GM21367 (cell line): ENCODE data around the gene SLC16A4.
"Not testable (repeated sequence)": the region's sequence is repeated elsewhere in the genome, so short reads cannot be mapped to it uniquely, and the experiment has no call there.

Experiments
- ATAC-seq: cut with Tn5 transposase; IDR thresholded peaks from one replicate; pipeline ENCODE4 v1.9.1; 2021; ENCODE audit not compliant: unreplicated experiment

SLC16A4 gene

DNA sequence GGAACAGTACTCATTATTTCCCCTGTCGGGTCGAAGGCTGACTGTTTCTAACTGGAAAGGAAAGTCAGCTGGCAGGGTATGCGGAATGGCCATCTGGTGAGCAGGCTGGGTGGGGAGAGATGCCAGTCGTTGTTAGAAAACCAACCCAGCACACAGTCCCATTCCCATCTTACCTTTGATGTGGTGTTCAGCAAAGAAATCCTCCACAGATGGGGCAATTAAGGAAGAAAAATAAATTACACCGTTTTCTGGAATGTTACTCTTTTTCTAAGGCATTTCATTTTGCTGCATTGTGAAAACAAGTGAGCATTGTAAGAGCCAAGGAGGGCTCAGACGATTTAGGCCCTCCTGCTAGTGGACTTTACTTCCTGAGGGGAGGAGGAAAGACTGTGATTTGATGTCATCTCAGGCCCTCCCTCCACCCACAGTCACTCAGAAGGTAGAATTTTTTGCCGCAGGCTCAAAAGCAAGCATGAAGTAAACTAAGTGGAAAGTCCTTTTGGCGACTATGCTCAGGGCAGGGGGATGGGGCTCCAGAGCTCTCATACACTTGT, at the start of gene SLC16A4:
TSS of gene SLC16A4 (minus strand) at position 335 of the 554 bp plus-strand sequence. CDS start 1,703 bp downstream, outside the sequence.
- ATAC-seq, result no peak

GRCh38 chr1:110439873-110440272, 49.0 kb upstream of the SLC16A4 start:
- ATAC-seq, result not testable (repeated sequence)

- ATAC-seq, result no peak
Measured at GRCh38 chr1:110438893-110439292, 48.1 kb upstream of the SLC16A4 start.

GRCh38 chr1:110437645-110438299, 46.9 kb upstream of the SLC16A4 start:
- ATAC-seq, result not testable (repeated sequence)

DNA sequence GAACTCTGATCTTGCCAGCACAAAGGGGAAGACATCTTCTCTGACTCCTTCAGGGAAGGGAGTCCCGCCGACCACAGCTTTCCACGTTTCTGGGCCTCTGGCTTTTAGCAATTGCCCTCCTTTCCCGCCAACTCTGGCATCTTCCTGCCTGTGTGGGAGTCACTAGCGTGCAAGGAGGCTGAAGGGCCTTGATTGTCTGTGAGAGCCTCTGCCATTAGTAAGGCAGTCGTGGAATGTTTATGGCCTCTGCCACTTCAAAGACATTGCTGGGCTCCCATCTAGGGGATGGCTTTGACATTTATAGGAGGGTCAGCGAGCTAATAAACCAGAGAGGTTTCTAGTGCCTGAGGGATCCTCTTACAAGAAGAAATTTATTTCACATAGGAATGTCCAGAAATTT, 45.8 kb upstream of the SLC16A4 start:
- no peak for ATAC-seq

DNA sequence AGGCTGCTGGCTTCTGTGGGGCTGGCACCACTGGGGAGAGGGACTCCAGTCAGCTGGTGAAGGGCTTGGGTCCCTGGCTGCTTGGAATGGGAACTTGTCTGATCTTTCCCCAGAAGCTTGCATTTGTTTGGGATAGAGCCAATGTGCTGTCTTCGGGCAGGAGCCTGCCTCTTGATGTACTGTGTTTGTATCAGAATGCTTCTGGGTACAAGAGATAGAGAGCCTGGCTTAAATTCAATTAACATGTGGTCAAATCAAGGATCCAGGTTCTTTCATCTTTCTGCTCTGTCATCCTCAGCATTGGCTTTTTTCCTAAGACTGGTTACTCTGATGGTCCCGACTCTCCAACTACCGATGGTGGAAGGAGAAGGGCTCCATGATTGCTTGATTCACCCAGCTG, 44.1 kb upstream of the SLC16A4 start:
- no peak for ATAC-seq

- ATAC-seq, result no peak
Measured at GRCh38 chr1:110433803-110434202, 43.0 kb upstream of the SLC16A4 start.

- ATAC-seq, result no peak
Measured at GRCh38 chr1:110433213-110433612, 42.4 kb upstream of the SLC16A4 start.

DNA sequence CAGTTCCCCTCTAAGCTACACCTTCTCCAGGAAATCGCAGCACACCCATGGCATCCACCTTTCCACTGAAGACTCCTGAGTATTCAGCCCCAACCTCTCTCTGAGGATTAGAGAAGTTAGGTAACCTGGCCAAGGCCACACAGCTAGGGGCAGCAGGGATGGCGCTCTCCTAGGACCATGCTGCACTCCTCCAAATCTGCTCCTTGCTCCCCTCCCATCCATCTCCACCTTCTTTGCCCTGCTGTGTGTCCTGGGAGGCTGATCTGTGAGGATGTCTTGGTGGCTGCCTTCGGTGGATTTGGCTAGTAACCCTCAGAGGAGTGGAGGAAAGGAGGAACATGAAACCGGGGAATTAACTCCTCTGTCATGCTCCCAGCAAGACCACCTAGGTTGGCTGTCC, 40.1 kb upstream of the SLC16A4 start:
- no peak for ATAC-seq

DNA sequence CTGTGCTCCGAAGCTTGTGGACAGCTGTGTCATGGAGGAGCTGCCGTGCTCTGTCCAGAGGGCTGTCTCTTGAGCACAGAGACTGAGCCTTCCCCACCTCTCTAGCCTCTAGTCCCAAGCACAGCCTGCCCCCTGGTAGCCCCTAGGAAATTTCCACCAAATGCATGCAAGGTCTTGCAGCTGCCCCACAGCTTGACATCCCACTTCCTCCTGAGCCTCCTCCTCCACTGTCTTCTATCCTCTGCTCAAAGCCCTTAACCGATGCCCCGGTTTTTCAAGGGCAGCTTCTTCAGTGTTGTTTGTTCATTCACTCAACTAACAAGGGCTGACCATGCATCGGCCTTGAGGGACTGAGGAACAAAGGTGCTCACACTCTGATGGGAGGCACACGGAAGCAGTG, 39.5 kb upstream of the SLC16A4 start:
- ATAC-seq, result no peak

DNA sequence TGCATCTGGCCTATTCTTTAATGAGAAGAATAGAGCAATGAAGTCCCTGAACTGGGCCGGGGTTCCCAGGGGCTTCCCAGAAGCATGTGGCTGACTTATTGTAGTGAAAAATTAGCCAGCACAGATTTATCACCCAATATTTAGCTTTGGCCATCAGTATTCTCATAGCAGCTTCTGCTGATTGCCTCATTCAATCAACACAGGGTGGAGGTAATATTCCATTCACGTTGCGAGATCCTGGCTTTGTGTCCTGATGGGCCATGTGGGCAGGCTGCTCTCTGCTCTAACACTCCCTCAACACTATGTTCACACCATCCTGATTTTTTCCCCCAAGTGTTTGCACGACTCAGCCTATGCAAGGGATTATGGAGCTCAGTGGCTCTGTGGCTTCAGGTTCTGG, 38.1 kb upstream of the SLC16A4 start:
- ATAC-seq, result no peak

DNA sequence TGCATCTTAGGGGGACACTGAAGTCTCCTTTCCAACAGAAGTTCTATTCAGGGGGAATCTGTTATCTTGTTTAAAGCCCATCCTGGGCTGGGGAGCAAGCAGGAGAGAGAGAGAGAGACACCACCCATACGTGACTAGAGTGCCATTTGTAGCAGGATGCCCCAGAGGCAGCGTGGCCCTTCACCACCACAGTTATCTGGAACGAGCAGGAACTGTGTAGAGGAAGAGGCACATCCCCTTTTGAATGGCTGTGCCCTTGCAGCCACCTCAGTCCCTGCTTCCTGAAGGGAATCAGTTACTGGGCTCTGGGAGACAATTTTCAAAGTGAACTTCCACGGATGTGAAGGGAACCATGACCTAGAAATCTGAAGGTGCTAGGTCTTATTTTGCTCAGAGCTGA, 36.0 kb upstream of the SLC16A4 start:
- ATAC-seq, result no peak

DNA sequence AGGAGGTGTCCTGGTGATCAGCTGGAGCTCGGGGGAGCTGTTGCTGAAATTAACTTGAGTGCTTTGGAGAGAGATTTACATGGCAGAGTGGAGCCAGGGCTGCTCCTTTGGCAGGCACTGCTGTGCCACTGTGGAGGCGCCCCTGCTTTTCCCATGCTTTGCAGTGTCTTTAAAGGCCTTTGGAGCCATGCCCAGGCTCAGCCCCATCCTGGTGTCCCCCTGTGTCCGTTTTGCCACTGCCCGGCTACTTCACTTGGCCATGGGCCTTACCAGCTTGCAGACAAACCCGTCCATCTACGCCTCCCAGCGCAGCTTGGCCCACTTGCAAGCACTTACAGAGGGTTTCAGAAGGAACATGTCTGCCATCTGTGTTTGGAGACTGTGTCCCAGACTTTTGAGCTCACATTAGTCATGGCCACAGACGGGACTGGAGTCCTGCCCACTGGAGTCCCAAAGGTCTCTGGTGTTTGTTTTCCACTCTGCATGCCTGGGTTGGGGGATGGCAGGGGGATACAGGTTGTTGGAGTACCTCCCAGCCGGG, 34.9 kb upstream of the SLC16A4 start:
- no peak for ATAC-seq

GRCh38 chr1:110424699-110425611, 34.1 kb upstream of the SLC16A4 start:
- ATAC-seq, result no peak

- ATAC-seq, result no peak
Measured at GRCh38 chr1:110420874-110421793, 30.3 kb upstream of the SLC16A4 start.

GRCh38 chr1:110420023-110420662, 29.3 kb upstream of the SLC16A4 start:
- ATAC-seq, result no peak

GRCh38 chr1:110418729-110419128, 27.9 kb upstream of the SLC16A4 start:
- ATAC-seq, result no peak

- not testable (repeated sequence) for ATAC-seq
Measured at GRCh38 chr1:110413045-110413444, 22.2 kb upstream of the SLC16A4 start.

DNA sequence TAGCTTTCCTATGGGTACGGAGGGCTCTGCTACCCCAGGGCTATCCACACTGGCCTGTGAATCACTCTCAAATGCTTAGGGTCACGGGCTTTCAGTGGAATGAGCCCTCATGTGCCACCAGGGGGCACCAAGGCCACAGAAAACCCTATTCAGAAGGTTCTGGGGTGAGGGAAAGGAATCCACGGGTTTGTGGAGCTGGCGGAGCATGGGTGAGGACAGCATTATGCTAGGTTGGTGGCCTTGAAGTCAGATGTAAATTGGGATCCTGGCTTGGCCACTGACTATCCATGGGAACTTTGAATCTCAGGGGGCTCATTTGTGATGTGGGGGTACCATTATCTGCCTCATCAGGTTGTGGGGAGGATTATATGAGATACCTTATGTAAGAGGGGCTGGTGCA, 21.8 kb upstream of the SLC16A4 start:
- no peak for ATAC-seq

GRCh38 chr1:110411173-110411735, 20.4 kb upstream of the SLC16A4 start:
- no peak for ATAC-seq
